NT2/D1 (cell line): ENCODE results near the gene ARL11.

Experiments used
- DNase-seq: peaks from one replicate; pipeline ENCODE4 v3.0.0-alpha.2; 2011; ENCODE audit warnings: low read depth, low spot score
- H3K27me3 ChIP-seq: 2 replicates; pipeline ENCODE4 v1.6.0; 2011; ENCODE audit warnings: mild to moderate bottlenecking; ENCODE audit not compliant: insufficient read length, insufficient read depth
- H3K36me3 ChIP-seq: 2 replicates; pipeline ENCODE4 v1.6.1; 2011; ENCODE audit warnings: mild to moderate bottlenecking, low read length, mixed read lengths; ENCODE audit not compliant: insufficient read depth, insufficient read length
- H3K4me1 ChIP-seq: 2 replicates; pipeline ENCODE4 v1.5.1; 2011; ENCODE audit not compliant: insufficient read depth, insufficient read length
- H3K4me3 ChIP-seq: 2 replicates; pipeline ENCODE4 v1.5.1; 2011; ENCODE audit warnings: low read depth; ENCODE audit not compliant: insufficient read length
- H3K9ac ChIP-seq: 2 replicates; pipeline ENCODE4 v1.6.0; 2011; ENCODE audit warnings: low read depth; ENCODE audit not compliant: insufficient read length
- H3K9me3 ChIP-seq: 2 replicates; pipeline ENCODE4 v1.5.1; 2011; ENCODE audit warnings: mild to moderate bottlenecking, low read length; ENCODE audit not compliant: insufficient read depth
- SUZ12 ChIP-seq: IDR thresholded peaks from 2 replicates; pipeline ENCODE4 v1.6.1; 2011; ENCODE audit not compliant: insufficient read length, insufficient read depth; ENCODE audit errors: extremely low read depth
- YY1 ChIP-seq: IDR thresholded peaks from 2 replicates; pipeline ENCODE4 v1.6.1; 2011; ENCODE audit not compliant: insufficient read length, insufficient read depth
- ZNF274 ChIP-seq: IDR thresholded peaks from 2 replicates; pipeline ENCODE4 v1.6.1; 2011; ENCODE audit warnings: mild to moderate bottlenecking, low read depth, low read length

The ARL11 gene

DNA sequence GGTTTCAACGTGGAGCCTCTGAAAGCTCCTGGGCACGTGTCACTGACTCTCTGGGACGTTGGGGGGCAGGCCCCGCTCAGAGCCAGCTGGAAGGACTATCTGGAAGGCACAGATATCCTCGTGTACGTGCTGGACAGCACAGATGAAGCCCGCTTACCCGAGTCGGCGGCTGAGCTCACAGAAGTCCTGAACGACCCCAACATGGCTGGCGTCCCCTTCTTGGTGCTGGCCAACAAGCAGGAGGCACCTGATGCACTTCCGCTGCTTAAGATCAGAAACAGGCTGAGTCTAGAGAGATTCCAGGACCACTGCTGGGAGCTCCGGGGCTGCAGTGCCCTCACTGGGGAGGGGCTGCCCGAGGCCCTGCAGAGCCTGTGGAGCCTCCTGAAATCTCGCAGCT, 2.3 kb downstream of the ARL11 start:
- DNase-seq = no peak
- H3K27me3 ChIP-seq = no peaks in the 10 kb centered on the region
- no peaks in the 10 kb centered on the region for H3K4me1 ChIP-seq
- H3K9me3 ChIP-seq = no peaks in the 10 kb centered on the region
- no peaks in the 10 kb centered on the region for H3K36me3 ChIP-seq
- H3K4me3 ChIP-seq = no peak overlapping the region
- TF ChIP-seq YY1 (no peak), ZNF274 (no peak), SUZ12 (no peak)
- no peak overlapping the region for H3K9ac ChIP-seq

DNA sequence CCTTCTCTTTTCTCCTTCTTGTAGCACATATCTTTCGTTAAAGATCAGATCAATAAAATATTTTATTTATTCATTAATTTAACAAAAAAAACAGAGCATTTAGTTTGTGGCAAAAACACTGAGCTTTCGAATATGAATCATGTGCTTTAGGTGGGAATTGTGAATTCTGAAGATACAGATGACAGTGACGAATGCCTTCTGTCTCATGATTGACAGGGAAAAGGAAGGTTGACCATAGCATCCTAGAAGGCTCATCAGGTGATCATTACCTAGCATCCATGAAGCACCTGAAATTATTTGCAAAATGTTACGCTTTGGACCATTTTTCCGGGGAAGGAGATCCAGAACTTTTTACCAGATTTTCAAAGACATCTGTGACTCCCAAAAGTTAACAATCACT, 3.8 kb downstream of the ARL11 start:
- DNase-seq = no peak
- Histone ChIP-seq H3K9ac (no peak overlapping the region), H3K9me3 (no peaks in the 10 kb centered on the region), H3K4me1 (no peaks in the 10 kb centered on the region), H3K36me3 (no peaks in the 10 kb centered on the region), H3K4me3 (no peak overlapping the region), H3K27me3 (no peaks in the 10 kb centered on the region)
- TF ChIP-seq SUZ12 = no peak
- TF ChIP-seq ZNF274 = no peak
- no peak for TF ChIP-seq YY1

DNA sequence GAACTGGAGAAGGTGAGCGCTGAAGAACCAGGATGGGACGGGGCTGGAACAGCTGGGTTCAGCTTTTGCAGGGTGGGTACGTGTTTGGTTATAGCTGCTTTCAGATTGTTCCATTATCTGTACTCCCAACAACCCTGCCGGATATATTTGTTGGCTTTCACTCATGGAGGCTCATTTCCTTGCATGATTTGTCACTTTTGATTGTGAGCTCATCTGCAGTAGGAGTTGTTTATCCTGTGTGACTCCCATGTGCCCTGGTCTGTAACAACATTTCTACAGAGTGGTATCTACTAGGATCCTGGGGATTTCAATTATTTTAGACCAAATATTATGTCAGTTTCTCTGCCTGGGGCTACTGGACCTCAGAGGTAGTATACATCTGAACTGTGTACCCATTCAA, 5.4 kb downstream of the ARL11 start:
- H3K9me3 ChIP-seq = no peaks in the 10 kb centered on the region
- H3K9ac ChIP-seq = no peak overlapping the region
- H3K27me3 ChIP-seq = no peaks in the 10 kb centered on the region
- DNase-seq = no peak
- TF ChIP-seq YY1 (no peak), ZNF274 (no peak), SUZ12 (no peak)
- H3K36me3 ChIP-seq = no peaks in the 10 kb centered on the region
- no peak overlapping the region for H3K4me3 ChIP-seq
- H3K4me1 ChIP-seq = no peaks in the 10 kb centered on the region

DNA sequence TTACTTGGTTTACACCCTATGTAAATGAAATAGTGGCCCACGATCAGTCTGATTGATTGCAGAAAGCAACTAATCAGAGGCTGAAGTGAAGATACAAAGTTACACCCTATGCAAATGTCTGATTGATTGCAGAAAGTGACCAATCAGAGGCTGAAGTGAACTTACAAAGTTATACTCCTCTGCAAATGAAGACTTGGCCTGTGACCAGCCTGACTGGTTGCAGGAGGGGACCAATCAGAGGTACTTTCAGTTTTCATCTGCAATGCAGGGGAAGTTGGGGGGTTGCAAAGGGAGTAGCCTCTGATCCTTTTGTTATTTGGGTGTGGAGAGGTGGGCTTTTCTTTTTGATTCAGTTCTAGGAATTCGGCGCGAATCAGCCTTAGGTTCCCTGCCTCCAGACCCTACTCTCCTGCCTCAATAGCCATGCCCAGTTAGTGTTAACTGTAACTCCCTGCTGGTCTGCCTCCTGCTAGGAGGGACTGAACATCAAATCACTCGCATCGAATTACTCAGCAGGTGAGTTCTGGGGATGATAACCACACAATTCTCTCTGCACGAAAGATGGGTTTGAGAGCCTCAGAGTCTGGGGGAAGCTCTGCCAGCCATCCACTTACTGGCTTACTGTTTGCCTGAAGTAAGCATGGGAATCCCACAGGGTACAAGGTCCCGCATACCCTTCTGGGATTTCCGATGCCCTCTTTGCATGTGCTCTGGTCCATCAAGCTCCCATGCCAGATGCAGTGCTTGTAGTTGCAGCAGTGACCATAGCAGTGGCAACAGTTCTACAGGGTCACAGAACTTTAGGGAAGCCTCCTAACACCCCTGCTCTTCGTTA, 7.5 kb downstream of the ARL11 start:
- no peaks in the 10 kb centered on the region for H3K36me3 ChIP-seq
- no peaks in the 10 kb centered on the region for H3K4me1 ChIP-seq
- TF ChIP-seq SUZ12 (no peak), ZNF274 (no peak), YY1 (no peak)
- no peak overlapping the region for H3K9ac ChIP-seq
- H3K27me3 ChIP-seq = no peaks in the 10 kb centered on the region
- DNase-seq = no peak
- H3K9me3 ChIP-seq = no peaks in the 10 kb centered on the region
- no peak overlapping the region for H3K4me3 ChIP-seq

DNA sequence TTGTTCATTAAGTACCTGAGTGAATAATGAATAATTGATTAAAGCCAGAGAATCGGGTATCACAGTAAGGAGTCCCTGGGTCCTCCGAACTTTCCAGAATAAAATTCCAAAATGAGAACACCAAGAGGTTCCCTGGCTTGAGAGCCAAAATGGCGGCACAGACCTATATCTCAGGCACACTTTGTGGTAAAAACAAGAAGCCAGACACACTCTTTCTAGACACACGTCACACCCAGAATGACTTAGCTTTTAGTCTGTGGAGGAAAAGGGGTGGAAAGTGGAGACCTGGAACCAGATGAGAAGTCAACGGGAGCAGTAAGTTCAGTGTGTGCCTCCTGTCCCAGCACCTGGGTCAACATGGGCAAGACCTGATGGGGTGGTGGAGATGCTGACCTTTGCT, 8.4 kb downstream of the ARL11 start:
- no peak overlapping the region for H3K4me3 ChIP-seq
- H3K36me3 ChIP-seq = no peaks in the 10 kb centered on the region
- DNase-seq = no peak
- H3K9ac ChIP-seq = no peak overlapping the region
- H3K27me3 ChIP-seq = no peaks in the 10 kb centered on the region
- TF ChIP-seq ZNF274 = no peak
- TF ChIP-seq YY1 = no peak
- TF ChIP-seq SUZ12 = no peak
- no peaks in the 10 kb centered on the region for H3K9me3 ChIP-seq
- H3K4me1 ChIP-seq = no peaks in the 10 kb centered on the region

DNA sequence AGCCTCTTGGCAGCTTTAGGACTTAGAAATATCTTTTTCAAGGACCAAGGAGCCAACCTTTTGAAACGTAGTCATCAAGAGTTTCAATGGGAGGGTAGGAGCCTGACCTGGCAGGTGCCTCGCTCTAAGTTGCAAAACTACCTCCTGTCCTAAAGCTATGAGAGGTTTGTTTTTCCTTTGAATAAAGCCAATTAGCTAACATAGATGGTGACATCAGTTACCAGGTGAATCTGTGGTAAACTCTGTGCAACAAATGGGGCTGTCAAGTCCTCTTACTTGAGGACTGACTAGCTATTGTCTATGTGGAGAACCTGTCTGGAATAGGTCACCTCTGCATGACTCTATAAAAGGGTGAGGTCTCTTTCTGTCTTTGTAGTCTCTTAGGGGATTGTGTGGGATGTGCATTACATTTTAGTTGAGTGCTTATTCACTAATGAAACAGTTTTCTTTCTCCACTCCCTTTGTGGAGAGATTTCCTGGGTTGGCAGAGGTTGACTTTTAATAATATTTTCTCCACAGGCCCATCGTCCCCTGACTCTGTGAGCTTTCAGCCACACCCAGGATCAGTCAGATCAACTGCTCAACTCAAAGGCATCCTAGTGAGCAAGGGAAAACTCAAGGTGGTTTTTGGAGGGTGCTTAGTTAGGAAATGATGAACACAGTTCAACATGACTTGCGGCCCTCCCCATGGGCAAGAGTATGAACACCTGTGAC, 9.9 kb downstream of the ARL11 start:
- Histone ChIP-seq H3K27me3 (no peaks in the 10 kb centered on the region), H3K9me3 (no peaks in the 10 kb centered on the region), H3K9ac (no peak overlapping the region), H3K4me3 (no peak overlapping the region), H3K4me1 (no peaks in the 10 kb centered on the region), H3K36me3 (no peaks in the 10 kb centered on the region)
- DNase-seq = no peak
- TF ChIP-seq SUZ12 = no peak
- TF ChIP-seq YY1 = no peak
- TF ChIP-seq ZNF274 = no peak

DNA sequence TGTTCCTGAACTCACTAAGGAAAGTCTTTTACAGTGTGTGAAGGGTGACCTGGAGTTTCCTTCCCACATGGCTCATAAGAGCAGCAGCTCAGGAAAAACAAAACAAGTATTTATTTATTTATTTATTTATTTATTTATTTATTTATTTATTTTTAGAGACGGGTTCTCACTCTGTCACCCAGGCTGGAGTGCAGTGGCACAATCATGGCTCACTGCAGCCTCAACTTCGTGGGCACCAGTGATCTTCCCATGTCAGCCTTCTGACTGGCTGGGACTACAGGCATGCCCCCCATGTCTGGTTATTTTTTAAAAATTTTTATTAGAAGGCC, 10.4 kb downstream of the ARL11 start:
- Histone ChIP-seq H3K4me1 (no peaks in the 10 kb centered on the region), H3K9ac (no peak overlapping the region), H3K9me3 (no peaks in the 10 kb centered on the region), H3K36me3 (no peaks in the 10 kb centered on the region), H3K4me3 (no peak overlapping the region), H3K27me3 (no peaks in the 10 kb centered on the region)
- no peak for DNase-seq
- no peak for TF ChIP-seq ZNF274
- TF ChIP-seq SUZ12 = no peak
- TF ChIP-seq YY1 = no peak
